ENCODE results near the gene SCD.

DNA sequence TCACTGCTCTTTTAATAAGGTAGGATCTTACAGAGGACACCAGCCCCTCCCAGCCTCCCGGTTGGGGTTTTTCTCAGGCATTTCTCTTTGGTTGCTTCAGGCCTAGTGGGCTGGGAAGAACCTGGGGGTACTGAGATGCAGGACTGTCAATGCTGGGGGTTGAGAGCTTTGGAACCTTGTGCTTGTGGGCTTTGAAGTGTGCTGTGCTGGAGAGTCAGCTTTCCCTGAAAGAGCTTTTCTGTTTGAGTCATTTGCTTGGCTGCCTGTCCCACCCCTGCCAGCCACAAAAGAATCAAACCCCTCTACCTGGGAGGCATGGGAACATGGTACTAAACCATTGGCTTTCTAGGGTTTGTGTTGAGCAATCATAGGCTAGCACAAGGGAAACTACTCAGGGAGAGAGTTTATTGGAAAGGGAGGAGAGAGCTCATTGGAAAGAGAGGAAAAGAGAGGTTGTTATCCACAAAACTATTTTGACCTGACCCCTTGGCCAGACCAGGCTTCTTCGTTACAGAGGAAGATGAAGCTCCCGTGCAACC lies 1.4 kb downstream of the SCD start:
- TF ChIP-seq FOXM1 (IDR thresholded peaks at IDR 0.05; ENCODE audit: borderline replicate concordance, low read depth) (no peak), RAD21 (IDR thresholded peaks at IDR 0.05; ENCODE audit: low read depth) (no peak)
